Limb (tissue), 2 donors: ENCODE results near the gene RAI14.

Source experiments
- DNase-seq, 2 donors: peaks; one replicate each; pipeline ENCODE4 v3.0.0-alpha.2; 2016; ENCODE audit errors: extremely low spot score in 2 of 2

Gene RAI14

GRCh38 chr5:34674187-34674586 is 18.1 kb downstream of the RAI14 start:
- DNase-seq: no peak

GRCh38 chr5:34675857-34676256 is 19.7 kb downstream of the RAI14 start:
- no peak for DNase-seq

GRCh38 chr5:34676416-34676815 is 20.3 kb downstream of the RAI14 start:
- DNase-seq: no peak

- DNase-seq: no peak
These were observed 21.3 kb downstream of the RAI14 start for GRCh38 chr5:34677428-34677827.

GRCh38 chr5:34680896-34681295 is 24.8 kb downstream of the RAI14 start:
- no peak for DNase-seq

GRCh38 chr5:34682926-34683623 is 26.9 kb downstream of the RAI14 start:
- DNase-seq: no peak

GRCh38 chr5:34684281-34684979 is 28.3 kb downstream of the RAI14 start:
- DNase-seq: peak; percentile 54 to 63

GRCh38 chr5:34684980-34685352 is 28.8 kb downstream of the RAI14 start:
- no peak for DNase-seq

GRCh38 chr5:34685485-34686165 is 29.5 kb downstream of the RAI14 start:
- no peak for DNase-seq

- peak in 1 of 2 donors; percentile 61 for DNase-seq
These were observed 30.7 kb downstream of the RAI14 start for GRCh38 chr5:34686762-34687268.

GRCh38 chr5:34687269-34688011 is 31.3 kb downstream of the RAI14 start:
- DNase-seq: no peak

GRCh38 chr5:34688015-34688810 is 32.1 kb downstream of the RAI14 start:
- peak in 1 of 2 donors; percentile 58 for DNase-seq

GRCh38 chr5:34690301-34690700 is 34.2 kb downstream of the RAI14 start:
- DNase-seq: no peak

GRCh38 chr5:34690898-34691297 is 34.8 kb downstream of the RAI14 start:
- DNase-seq: no peak

GRCh38 chr5:34691326-34691725 is 35.2 kb downstream of the RAI14 start:
- peak in 1 of 2 donors; percentile 50 for DNase-seq

GRCh38 chr5:34692786-34693185 is 36.7 kb downstream of the RAI14 start:
- no peak for DNase-seq

GRCh38 chr5:34694012-34694411 is 37.9 kb downstream of the RAI14 start:
- no peak for DNase-seq

- DNase-seq: no peak
These were observed 38.6 kb downstream of the RAI14 start for GRCh38 chr5:34694685-34695084.

- DNase-seq: peak in 1 of 2 donors; percentile 5
These were observed 39.3 kb downstream of the RAI14 start for GRCh38 chr5:34695275-34696027.
